Bronchial epithelial cell (primary cell): ENCODE measurements around the gene PDE6H. TPM values are rescaled to one million over a fixed set of nuclear protein-coding genes. Genes with fewer than 3 reads are reported as not detected.

Source experiments
- DNase-seq: peaks from one replicate; pipeline ENCODE4 v3.0.0-alpha.2; 2010; ENCODE audit warnings: low read depth
- FAIRE-seq: peaks from 2 replicates; lab custom pipeline; 2011; peaks lifted over from hg19 to GRCh38; lab: Jason Lieb, UNC
- H3K27me3 ChIP-seq: 2 replicates; pipeline ENCODE4 v1.5.1; 2011; ENCODE audit warnings: low read length; ENCODE audit not compliant: control insufficient read depth, insufficient read depth
- H3K36me3 ChIP-seq: 2 replicates; pipeline ENCODE4 v1.5.1; 2011; ENCODE audit warnings: low read length; ENCODE audit not compliant: control insufficient read depth, insufficient read depth
- H3K4me3 ChIP-seq: 2 replicates; pipeline ENCODE4 v1.5.1; 2011; ENCODE audit warnings: mild to moderate bottlenecking, low read depth, low read length, control low read depth
- CTCF ChIP-seq: IDR thresholded peaks from 2 replicates; pipeline ENCODE4 v1.5.1; 2011; ENCODE audit warnings: mild to moderate bottlenecking, moderate library complexity, low read length, control low read depth, inconsistent platforms; ENCODE audit not compliant: insufficient read depth, severe bottlenecking
- total RNA-seq: library from RNA; depleted of rRNA; stranded (reverse); fragments of >200 nt; gene quantifications from 2 replicates; pipeline ENCODE4 v1.2.1, GENCODE V29; 2014

The PDE6H gene
- total RNA-seq, 1 donor from 2014 or later = not detected

GRCh38 chr12:14995583-14996425, 23.0 kb downstream of the PDE6H start:
- H3K36me3 ChIP-seq = no peaks in the 10 kb centered on the region
- TF ChIP-seq CTCF = peak; percentile 11
- DNase-seq = peak; percentile 69
- no peak for FAIRE-seq
- H3K27me3 ChIP-seq = no peaks in the 10 kb centered on the region
- no peak overlapping the region for H3K4me3 ChIP-seq

- no peak for FAIRE-seq
- TF ChIP-seq CTCF = no peak
Measured at GRCh38 chr12:14997998-14998397, 25.2 kb downstream of the PDE6H start.

GRCh38 chr12:14999021-14999694, 26.3 kb downstream of the PDE6H start:
- H3K4me3 ChIP-seq = no peak overlapping the region
- TF ChIP-seq CTCF = no peak
- H3K27me3 ChIP-seq = no peaks in the 10 kb centered on the region
- H3K36me3 ChIP-seq = no peaks in the 10 kb centered on the region
- DNase-seq = no peak
- FAIRE-seq = no peak

More at GRCh38 chr12:14997998-14998397, 25.2 kb downstream of the PDE6H start:
- no peak overlapping the region for H3K4me3 ChIP-seq
- no peak for DNase-seq
- H3K27me3 ChIP-seq = no peaks in the 10 kb centered on the region
- no peaks in the 10 kb centered on the region for H3K36me3 ChIP-seq

- Histone ChIP-seq H3K27me3 (peaks cover 2% of the 10 kb centered on the region), H3K36me3 (no peaks in the 10 kb centered on the region), H3K4me3 (no peak overlapping the region)
- no peak for FAIRE-seq
- TF ChIP-seq CTCF = no peak
- DNase-seq = peak; percentile 71
Measured at GRCh38 chr12:14999695-15000365, 27.0 kb downstream of the PDE6H start.

GRCh38 chr12:15000575-15000974, 27.7 kb downstream of the PDE6H start:
- no peak for DNase-seq
- H3K27me3 ChIP-seq = peaks cover 2% of the 10 kb centered on the region
- TF ChIP-seq CTCF = no peak
- H3K4me3 ChIP-seq = no peak overlapping the region
- no peak for FAIRE-seq
- no peaks in the 10 kb centered on the region for H3K36me3 ChIP-seq
